Gastrocnemius medialis (tissue), 4 donors: Measurements from ENCODE around the gene CHRM4. TPM values are rescaled to one million over a fixed set of nuclear protein-coding genes. Genes with fewer than 3 reads are reported as not detected.

Experiments
- ATAC-seq, 2 donors: fragments of 150-250 bp; one replicate each; pipeline ENCODE4 v1.9.1; 2016
- DNase-seq, 2 donors: peaks; one replicate each; pipeline ENCODE4 v3.0.0-alpha.2; 2019
- H3K27ac ChIP-seq, 4 donors: fragments of 200-600 bp; sonication (generic); 1 replicate in 1 of 4; 2 replicates in 3 of 4; pipeline ENCODE4 v1.5.1; 2016 to 2018; ENCODE audit warnings: mild to moderate bottlenecking in 2 of 4, moderate library complexity in 1 of 4
- H3K27me3 ChIP-seq, 3 donors: fragments of 200-600 bp; sonication (generic) in 2 of 3; 1 replicate in 1 of 3; 2 replicates in 2 of 3; pipeline versions ENCODE4 v1.5.1 to v1.6.0; 2016 to 2019; ENCODE audit warnings: mild to moderate bottlenecking in 1 of 3, moderate library complexity in 1 of 3
- H3K36me3 ChIP-seq, 2 donors: fragments of 200-600 bp; sonication (generic) in 1 of 2; one replicate each; pipeline ENCODE4 v1.5.1; 2017 to 2018
- H3K4me1 ChIP-seq, 2 donors: fragments of 200-600 bp; sonication (generic) in 1 of 2; one replicate each; pipeline ENCODE4 v1.5.1; 2016 to 2017; ENCODE audit warnings: mild to moderate bottlenecking in 2 of 2
- H3K4me3 ChIP-seq, 4 donors: fragments of 200-600 bp; sonication (generic) in 3 of 4; 1 replicate in 1 of 4; 2 replicates in 3 of 4; pipeline ENCODE4 v1.5.1; 2016 to 2019; ENCODE audit warnings: mild to moderate bottlenecking in 2 of 4
- H3K9me3 ChIP-seq, 3 donors: fragments of 200-600 bp; sonication (generic) in 2 of 3; 1 replicate in 1 of 3; 2 replicates in 2 of 3; pipeline ENCODE4 v1.5.1; 2016 to 2019
- CTCF ChIP-seq, 5 experiments: fragments of 450-650 bp in 3 of 5; fragments of 200-600 bp in 2 of 5; sonication (generic) in 2 of 5; IDR thresholded peaks in 4 of 5; conservative IDR thresholded peaks in 1 of 5; 1 replicate in 4 of 5; 2 replicates in 1 of 5; pipeline ENCODE4 v1.5.1; 2016 to 2019; ENCODE audit warnings: antibody characterized with exemption in 5 of 5, mild to moderate bottlenecking in 3 of 5, moderate library complexity in 3 of 5
- POLR2A ChIP-seq, 2 donors: fragments of 450-650 bp; IDR thresholded peaks; one replicate each; pipeline ENCODE4 v1.6.1; 2017; ENCODE audit warnings: antibody characterized with exemption in 2 of 2, mild to moderate bottlenecking in 2 of 2, moderate library complexity in 2 of 2
- in situ Hi-C, 4 donors: fragments of 200-750 bp; cut with MboI; loops; one replicate each; pipeline versions ENCODE4 v1.15.0 to v1.8.0; 2017; ENCODE audit warnings: low sequenced_read_pairs in 4 of 4
- intact Hi-C: fragments of 100-400 bp; cut with DNase I; formaldehyde crosslinking; loops from one replicate; pipeline ENCODE4 v1.15.1; 2023; ENCODE audit warnings: low total_unique reads
- total RNA-seq, 4 donors: library from RNA; depleted of rRNA; stranded (reverse); fragments of >200 nt; gene quantifications; one replicate each; pipeline versions ENCODE4 v1.1.0 to v1.2.3, GENCODE V29; 2016

CHRM4 gene
- total RNA-seq, 4 donors from 2014 or later = not detected

- DNase-seq (no peak), ATAC-seq (no peak)
- Histone ChIP-seq H3K4me1 (peaks cover 26 to 33% of the 10 kb centered on the region in 2 donors), H3K27me3 (no peaks in the 10 kb centered on the region), H3K36me3 (no peaks in the 10 kb centered on the region), H3K27ac (peak overlapping the region in 3 of 4 donors; percentile 38 to 63 (median 54)), H3K9me3 (no peaks in the 10 kb centered on the region), H3K4me3 (no peak overlapping the region)
- intact Hi-C loops = loop anchor here (10.0 kb wide), 1 partner anchor 217 kb away; the partner anchor contains the start of gene PHF21A
- in situ Hi-C loops = no loop called here
- TF ChIP-seq CTCF (IDR thresholded peaks at IDR 0.05 in 4 of 5, conservative IDR thresholded peaks at IDR 0.05 in 1 of 5) (no peak), POLR2A (IDR thresholded peaks at IDR 0.05) (no peak)
Measured at GRCh38 chr11:46341454-46341853, 50.1 kb downstream of the CHRM4 start.

- peak overlapping the region; percentile 84 to 92 (median 90) for H3K27ac ChIP-seq
- ATAC-seq = peak; percentile 59 to 60
- no peaks in the 10 kb centered on the region for H3K36me3 ChIP-seq
- H3K9me3 ChIP-seq = no peaks in the 10 kb centered on the region
- DNase-seq = no peak
- in situ Hi-C loops = no loop called here
- TF ChIP-seq CTCF (IDR thresholded peaks at IDR 0.05 in 4 of 5, conservative IDR thresholded peaks at IDR 0.05 in 1 of 5) (no peak), POLR2A (IDR thresholded peaks at IDR 0.05) (no peak)
- intact Hi-C loops = loop anchor here (10.0 kb wide), 1 partner anchor 215 kb away; the partner anchor contains the start of gene PHF21A
- no peaks in the 10 kb centered on the region for H3K27me3 ChIP-seq
- H3K4me1 ChIP-seq = peaks cover 26 to 33% of the 10 kb centered on the region in 2 donors
- H3K4me3 ChIP-seq = peak overlapping the region in 1 of 4 donors; percentile 55
Measured at GRCh38 chr11:46339816-46340215, 51.8 kb downstream of the CHRM4 start.

- ATAC-seq (peak; percentile 79 to 86), DNase-seq (no peak)
- H3K36me3 ChIP-seq = no peaks in the 10 kb centered on the region
- H3K4me1 ChIP-seq = peaks cover 26 to 33% of the 10 kb centered on the region in 2 donors
- peak overlapping the region; percentile 41 to 59 (median 54) for H3K4me3 ChIP-seq
- peak overlapping the region; percentile 84 to 92 (median 90) for H3K27ac ChIP-seq
- intact Hi-C loops (no loop called here), in situ Hi-C loops (no loop called here)
- TF ChIP-seq POLR2A (IDR thresholded peaks at IDR 0.05) (peak in 1 of 2 donors; percentile 14), CTCF (IDR thresholded peaks at IDR 0.05 in 4 of 5, conservative IDR thresholded peaks at IDR 0.05 in 1 of 5) (no peak)
- peaks cover under 1 to 4% (median 3%) of the 10 kb centered on the region in 3 donors for H3K27me3 ChIP-seq
- no peaks in the 10 kb centered on the region for H3K9me3 ChIP-seq
Measured at GRCh38 chr11:46338988-46339666, 52.4 kb downstream of the CHRM4 start.

GRCh38 chr11:46338636-46338987 lies 53.0 kb downstream of the CHRM4 start:
- peaks cover 6 to 9% (median 9%) of the 10 kb centered on the region in 3 donors for H3K27me3 ChIP-seq
- H3K9me3 ChIP-seq = no peaks in the 10 kb centered on the region
- TF ChIP-seq POLR2A (IDR thresholded peaks at IDR 0.05) = no peak
- TF ChIP-seq CTCF (IDR thresholded peaks at IDR 0.05 in 4 of 5, conservative IDR thresholded peaks at IDR 0.05 in 1 of 5) = no peak
- peak; percentile 17 to 24 for ATAC-seq
- no peaks in the 10 kb centered on the region for H3K36me3 ChIP-seq
- DNase-seq = no peak
- peaks cover 26 to 33% of the 10 kb centered on the region in 2 donors for H3K4me1 ChIP-seq
- H3K4me3 ChIP-seq = peak overlapping the region; percentile 41 to 59 (median 54)
- peak overlapping the region; percentile 84 to 92 (median 90) for H3K27ac ChIP-seq
- intact Hi-C loops = no loop called here
- in situ Hi-C loops = no loop called here
